Stimulated activated CD8-positive, alpha-beta memory T cell treated with anti-CD3 and anti-CD28 coated beads, Interleukin-7, amount 100 ng/mL, for 4 hours (primary cell): ENCODE measurements around the gene IGSF9.
A peak's percentile ranks its signal among the peaks of the same experiment; 100 is the strongest.

Experiments
- DNase-seq, 2 donors: peaks; one replicate each; pipeline ENCODE4 v3.0.0-alpha.2; 2020; ENCODE audit warnings: low read depth in 2 of 2

The IGSF9 gene

DNA sequence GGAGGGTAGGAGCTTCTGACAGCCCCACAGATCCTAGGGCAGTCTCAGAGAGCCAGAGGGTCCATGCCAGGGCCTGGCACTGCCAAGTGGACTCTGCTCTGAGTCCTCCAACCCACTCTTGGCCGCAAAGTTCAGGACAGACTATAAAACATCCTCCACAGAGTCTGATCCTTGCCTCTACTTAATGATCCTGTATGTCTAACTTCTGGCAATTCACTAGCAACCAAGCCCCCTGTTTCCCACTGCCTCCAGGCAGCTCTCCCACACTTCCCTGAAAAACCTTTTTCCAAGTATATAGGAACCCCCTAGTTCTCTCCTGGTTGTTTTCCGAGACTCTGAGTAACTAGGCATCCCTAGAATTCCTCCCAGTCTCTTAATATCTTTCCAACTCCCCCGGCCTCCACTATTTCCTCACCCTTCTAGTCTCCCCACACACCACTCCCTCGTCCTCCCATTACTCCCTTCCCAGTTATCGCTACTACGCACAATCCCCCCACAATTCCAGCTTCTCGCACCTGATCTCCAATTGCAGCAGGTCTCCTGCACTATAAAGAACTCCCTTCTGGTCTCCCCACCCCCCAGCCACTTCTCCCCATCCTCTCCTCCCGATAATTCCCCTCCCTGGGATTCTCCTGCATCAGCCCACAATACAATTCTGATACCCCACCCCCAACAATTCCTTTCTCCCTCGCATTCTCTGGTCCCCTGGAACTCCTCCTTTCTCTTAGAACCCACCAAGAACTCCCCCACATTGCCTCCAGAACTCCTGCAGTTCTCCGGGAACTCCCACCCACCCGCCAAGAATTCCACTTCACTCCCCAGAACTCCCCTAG, 574 bp downstream of the IGSF9 start:
- DNase-seq = no peak

DNA sequence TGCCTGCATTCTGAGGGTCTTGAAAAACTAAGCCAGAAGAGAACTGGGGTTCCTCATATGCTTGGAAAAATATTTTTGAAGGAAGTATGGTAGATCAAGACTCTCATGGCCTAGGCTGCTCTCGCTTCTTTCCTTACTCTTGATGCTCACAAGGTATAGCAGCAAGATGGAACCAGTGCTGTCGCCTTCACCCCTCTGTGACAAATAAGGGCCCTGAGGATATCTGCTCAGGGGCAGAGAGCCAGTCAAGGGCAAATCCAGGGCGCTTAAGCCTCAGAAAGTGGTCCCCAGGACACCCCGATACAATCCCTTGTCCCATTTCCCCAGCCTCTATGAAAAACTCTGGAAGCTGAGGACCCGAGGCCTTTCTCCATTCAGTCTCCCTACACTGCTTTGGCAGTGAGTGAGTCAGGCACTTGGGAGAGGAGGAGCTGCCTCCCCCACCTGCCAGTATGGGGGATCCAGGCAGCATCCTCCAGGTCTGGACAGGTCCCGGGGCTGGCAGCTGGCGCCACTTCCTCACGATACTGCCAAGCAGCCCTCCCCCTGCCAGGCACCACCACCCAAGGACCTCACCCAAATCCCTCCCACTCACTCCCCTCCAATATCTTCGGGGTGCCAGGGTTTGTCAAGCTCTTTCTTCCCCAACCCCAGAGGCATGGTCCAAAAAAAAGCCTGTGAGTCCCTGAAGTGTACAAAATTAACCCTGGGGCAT, 1.3 kb downstream of the IGSF9 start:
- no peak for DNase-seq

DNA sequence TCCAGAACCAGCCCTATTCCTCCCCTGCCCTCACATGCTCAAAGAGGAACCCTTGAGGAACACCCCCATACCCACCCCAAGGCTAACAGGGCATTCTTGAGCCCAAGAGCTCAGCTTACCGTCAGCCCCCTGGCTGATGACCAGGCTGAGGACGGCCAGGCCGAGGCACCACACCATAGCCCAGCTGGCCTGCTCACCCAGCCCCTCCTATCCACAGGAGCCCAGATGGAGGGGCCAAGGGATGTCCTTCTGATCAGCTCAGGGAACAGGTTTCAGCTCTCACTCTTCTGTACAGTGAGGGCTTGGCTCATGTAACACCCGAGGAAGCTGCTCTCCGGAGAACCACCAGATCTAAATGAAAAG, 2.2 kb downstream of the IGSF9 start:
- DNase-seq = no peak

DNA sequence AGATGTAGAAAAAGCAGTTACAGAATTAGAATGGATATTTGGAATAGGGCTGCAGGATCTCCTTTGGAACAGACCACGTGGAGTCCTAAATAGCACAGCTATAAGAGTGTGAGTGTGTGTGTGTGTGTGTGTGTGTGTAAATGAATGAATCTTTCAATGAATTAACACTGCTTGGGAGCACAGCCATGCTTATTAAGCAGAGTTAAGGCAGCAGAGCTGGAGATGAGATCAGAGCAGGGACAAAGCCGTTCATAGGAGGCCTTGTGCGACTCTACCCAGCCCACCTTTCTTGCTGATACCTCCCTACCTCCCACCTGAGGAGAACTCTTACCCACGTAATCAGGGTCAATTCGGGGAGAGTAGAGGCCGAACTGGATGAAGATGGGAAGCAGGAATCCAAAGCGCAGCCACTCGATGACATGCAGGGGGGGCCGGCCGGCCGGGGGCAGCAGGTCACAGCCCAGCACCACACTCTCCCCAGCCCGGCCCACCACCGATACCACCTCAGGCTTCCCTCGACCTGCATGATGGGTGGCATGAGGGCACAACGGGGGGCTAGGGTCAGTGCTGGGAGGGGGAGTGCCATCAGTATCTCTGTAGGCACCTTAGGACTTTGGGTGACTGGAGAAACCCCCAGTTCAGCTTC, 2.7 kb downstream of the IGSF9 start:
- no peak for DNase-seq

DNA sequence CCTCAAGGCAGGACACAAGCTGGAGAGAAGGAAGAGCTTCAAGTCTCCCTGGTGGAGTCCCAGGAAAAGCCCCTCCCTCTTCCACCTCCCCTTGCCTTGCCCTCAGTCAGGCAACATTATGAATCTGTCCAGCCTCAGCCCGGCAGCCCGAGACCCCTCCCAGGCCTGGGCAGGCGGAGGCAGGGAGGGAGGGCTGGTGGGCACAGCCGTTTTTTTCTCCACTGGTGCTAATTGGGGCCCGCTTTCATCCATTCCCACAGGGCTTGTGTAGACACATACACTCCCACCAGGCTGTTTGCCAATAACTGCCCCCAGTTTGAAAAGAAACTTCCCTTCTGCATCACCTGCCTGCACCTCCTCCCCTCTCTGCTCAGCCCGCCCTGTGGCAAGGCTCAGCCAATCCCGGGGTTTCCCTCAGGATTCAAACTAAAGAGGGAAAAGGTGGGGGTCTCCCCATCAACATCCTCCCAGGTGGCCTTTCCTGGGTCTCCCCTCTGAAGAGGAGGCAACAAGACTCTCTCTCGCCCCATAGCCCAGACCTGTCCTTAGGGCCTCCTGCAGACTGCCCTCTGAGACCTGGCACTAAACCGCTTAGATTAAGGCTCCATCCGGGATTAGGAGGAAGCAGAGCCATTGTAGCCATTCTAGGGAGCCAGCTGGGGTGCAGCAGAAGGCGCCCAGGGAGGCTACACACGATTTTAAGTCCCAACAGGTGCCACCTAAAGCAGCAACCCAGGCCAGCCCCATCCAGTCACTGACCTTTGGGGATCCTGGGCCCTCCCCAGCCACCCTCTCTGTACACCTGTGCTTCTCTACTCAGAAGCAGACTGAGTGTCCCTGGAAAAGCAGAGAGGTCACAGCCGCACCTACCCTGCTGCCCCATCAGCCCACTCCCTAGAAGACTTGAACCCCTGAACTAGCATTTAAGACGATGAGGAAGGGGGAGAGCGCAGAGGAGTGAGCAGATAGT, 3.5 kb downstream of the IGSF9 start:
- DNase-seq = no peak

DNA sequence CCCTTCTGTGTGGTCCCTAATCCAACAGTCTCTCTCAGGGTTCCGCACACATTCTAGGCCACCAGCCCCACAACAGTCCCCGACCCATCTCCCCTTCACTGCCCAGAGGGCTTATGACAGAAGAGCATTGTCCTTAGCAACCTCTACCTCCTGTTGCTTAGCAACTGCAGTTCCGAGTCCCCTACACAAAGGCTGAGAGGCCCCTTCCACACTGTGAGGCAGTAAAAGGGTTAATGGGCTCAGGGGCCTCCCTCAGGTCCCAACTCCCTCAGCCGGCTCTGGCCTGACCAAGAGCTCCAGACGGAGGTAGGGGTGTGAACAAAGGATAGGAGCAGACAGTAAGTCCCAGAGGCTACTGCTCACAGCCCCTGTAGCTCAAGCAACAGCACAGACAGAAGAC, 4.3 kb downstream of the IGSF9 start:
- DNase-seq = no peak

DNA sequence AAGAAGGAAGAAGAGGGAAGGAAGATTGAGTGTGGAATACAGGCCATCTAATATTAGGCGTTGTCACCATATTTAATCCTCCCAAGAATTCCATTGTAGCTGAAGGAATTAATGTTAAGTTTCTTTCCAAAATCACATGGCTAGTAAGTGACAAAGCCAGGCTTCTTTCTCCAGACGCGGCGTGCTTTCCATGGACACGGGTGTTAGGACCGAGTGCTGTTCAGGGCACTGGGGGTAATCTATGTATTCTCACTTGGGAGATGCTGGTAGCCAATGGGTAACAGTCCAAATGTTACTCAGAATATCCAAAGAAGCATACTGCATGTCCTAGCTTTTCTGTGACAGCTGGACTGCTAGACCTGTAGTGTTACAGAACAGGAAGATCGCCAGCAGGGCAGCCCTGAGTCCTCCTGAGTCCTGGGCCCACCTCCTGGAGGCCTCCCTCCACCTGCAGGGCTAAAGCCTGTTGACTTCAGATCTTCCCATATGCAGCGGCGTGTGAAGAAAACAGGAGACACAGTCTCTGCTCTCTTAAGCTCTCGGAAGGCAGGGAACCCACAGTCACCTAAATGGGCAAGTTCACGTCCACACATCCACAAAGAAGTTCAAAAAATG, 5.3 kb downstream of the IGSF9 start:
- no peak for DNase-seq

DNA sequence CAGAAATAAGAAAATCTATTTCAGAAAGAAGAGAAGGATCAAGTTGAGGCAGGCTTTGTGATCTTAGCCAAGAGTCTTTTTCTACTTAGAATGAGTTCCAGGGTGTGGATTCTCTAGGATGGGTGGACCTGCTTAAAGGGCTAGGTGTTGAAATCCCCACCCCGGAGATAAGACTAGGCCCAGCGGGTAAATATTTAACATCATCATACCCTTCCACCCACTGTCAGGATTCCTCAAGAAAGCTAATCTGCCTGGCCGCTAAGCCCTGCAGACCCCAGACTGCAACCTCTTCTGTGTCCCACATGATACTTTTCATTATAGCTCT, 5.8 kb downstream of the IGSF9 start:
- DNase-seq = no peak

DNA sequence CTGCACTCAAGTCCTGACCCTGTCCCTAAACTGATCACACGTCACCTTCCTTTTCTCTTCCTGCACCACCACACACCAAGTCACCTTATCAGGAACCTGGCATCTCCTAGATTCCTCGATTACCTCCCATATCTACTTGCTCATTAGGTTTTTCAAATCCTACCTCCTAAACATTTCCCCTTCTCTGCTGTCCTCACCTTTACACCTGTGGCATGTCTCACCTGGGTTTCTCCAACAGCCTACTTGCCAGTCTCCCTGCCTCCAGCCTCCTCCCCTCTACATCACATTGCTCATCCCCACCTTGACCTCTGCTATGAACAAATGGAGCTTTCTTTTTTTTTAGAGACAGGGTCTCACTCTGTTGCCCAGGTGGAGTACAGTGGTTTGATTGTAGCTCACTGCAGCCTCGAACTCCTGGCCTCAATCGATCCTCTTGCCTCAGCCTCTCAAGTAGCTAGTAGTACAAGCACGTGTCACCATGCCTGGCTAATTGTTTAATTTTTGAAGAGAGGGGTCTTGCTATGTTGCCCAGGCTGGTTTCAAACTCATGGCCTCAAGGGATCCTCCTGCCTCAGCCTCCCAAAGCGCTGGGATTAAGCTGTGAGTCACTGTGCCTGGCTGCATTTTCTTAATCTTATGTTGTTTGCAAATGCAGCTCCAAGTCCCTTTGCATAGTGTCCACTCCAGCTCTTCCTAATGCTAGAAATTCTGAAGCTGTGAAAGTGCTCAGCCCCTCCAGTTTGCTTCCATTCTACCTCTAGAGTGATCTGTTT, 6.3 kb downstream of the IGSF9 start:
- DNase-seq = no peak

DNA sequence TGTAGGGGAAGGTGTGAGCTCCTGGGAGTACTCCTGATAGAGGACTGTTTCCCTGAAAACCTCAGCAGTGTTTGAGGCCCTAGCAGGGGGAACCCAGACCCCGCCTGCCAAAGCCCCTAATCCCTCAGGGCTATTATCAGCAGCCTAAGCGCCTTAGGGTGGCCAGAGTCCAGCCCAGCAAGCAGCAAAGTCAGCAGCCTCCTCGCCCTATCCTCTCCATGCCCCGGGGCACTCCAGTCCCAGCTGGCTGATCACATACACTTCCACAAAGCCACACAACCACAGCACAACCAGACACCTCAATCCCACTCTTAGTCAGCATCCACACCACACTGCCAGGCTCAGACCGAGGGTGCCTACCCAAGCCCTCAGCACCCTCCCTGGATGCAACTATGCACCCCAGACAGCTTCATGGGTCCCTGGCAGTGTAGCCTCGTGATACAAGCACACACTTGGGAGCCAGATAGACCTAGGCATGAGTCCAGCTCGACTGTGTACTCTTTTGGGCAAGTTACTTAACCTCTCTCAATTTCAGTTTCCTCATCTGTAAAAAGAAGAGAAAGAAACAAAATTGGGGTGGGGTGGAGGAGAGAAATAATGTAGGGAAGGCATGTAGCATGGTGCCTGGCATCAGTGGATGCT, 7.1 kb downstream of the IGSF9 start:
- no peak for DNase-seq

DNA sequence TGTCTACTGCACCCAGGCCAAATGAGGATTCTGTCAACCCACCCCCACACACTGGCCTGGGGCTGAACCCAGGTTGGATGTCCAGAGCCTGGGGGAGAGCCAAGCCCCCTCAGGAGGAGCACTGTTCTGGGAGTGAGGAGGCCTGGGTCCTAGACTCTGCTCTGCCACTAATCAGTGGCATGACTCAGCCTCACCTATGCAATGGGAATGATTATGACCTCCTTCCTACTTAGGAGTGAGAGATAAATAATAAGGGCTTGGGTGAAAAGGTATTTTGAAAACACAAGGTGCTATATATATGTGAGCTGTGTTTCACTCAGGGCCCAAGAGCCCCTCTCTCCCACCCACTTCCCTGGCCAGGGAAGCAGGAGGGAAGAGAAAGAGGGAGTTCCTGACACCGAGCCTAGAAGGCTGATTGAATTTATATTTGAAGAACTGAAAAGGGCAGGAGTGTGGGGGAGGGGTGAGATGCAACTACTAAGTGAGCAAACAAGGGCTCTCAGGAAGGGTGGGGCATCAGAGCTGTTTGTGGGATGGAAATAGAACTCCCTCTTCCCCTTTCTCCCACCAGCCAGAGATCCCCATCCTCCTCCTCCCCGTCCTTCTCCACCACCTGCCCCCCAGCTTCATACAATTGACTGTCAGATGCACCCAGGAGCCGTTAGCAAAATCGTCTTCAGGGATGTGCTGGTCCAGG, 8.2 kb downstream of the IGSF9 start:
- DNase-seq = no peak

DNA sequence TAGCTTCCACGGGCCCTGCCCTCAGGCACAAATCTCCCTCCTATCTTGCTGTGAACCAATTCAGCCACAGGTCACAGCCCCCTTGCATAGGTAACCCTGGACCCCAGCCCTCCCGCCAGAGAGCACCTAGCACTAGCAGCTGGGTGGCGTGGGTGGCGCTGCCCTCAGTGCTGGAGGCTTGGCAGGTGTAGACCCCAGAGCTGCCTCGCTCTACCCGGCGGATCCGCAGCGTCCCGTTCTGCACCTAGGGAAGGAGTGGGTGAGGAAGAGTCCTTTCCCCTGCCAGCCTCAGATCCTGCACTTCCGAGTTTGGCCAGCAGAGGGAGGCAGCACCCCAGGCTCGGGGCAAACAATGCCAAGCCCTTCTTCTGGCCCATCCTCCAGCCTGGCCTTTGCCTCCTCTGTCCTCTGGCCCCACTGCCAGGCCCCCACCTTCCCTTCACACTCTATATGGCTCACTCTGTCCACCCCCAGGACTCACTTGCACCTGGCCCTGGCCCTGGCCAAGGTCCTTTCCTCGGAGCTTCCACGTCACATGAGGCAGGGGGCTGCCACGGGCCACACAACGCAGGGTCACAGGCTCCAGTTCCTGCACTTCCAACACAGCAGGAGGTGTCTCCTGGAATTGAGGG, 9.0 kb downstream of the IGSF9 start:
- peak; percentile 60 to 61 for DNase-seq

DNA sequence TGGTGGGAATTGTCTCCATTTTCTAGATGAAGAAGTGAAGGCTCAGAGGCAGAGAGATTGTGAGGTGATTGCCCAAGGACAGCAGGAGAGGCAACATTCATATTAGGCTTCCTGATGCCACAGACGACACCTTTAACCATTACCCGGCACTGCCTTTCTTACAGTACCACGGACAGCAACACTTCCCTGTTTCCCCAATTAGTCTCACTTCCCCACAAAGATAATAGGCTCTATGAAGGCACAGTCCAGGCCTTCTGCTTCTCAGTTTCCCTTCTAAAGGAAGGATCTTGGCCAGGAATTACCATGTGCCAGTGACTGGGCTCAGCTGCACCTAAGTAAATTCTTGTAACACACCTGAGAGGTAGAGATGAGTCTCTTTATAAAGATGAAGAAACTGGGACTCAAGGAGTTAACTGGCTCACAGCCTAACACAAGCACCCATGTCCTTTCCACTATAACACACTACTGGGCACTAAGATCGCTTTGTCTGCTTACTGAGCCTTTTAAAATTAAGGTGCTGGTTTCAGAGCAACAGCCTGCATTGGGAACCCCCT, 9.6 kb downstream of the IGSF9 start:
- DNase-seq = no peak

DNA sequence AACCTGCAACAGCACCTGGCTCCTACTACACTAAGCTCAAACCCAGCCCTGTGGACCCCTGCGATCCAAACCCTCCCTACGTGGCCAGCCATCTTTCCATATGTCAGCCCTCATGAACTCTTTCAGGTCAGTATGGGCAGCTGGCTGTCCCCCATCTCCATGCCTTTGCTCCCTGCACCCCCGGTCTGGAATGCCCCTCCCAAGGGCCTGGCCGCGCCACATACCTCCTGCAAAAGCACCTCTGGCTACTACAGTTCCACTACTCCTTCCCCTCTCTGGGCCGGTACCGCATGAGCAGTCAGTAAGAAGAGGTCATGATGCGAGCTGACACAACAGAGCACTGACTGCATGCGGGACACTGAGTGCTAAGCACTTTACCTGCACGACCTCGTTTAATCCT, 10.1 kb downstream of the IGSF9 start:
- no peak for DNase-seq

DNA sequence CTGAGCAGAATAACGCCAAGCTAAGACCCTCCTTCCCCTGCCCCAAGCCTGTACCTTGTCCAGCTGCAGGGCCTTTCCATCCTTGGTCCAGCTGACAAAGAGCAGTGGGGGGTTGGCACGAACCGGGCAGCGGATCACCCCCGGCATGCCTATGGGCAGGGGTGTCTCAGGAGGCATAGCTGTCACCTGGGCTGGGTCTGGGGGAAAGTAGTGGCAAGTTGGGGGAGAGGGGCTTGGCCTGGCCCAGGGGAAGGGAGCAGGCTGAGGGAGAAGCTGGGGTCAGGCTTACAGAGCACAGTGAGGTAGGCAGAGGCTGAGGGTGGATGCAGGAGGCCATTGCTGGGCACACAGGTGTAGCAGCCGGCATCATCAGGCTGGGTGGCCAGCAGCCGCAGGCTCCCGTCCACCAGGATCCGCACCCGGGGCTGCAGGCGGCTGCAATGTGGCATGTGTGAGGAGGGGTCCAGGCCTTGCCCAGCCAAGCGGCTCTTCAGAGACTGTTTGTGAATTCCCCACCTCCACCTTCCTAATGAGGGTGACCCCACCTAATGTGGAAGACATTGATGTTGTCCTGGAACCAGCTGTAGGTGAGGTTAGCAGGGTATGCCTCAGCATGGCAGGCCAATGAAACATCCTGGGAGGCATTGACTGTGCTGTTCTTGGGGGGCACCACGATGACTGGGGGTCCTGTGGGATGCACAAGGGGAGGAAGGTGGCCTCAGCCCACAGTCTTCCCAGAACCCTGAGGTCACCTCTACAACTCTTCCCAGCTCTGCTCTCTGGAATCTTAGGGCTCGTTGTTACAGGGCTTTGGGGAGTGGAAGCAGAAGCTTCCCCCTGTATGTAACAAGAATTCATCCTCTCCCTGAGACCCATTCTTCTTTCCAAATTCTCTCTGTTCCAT, 11.0 kb downstream of the IGSF9 start:
- no peak for DNase-seq

DNA sequence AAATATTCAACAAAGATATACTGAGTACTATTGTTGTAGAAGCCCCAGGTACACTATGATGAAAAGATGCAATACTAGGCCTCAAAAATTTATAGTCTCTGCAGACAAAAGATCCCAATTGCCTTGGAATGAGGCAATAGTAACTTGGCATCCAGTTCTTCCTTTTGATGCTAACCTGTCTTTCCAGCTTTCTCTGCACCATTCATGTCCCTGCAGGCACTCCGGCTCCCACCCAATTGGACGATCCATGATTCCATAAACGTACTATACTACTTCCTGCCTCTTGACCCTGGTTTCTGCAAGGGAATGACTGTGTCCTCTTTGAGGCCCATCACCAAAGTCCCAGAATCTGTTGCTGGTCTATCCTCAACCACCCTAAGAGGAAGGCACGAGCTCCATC, 12.1 kb downstream of the IGSF9 start:
- no peak for DNase-seq
